SKM-1 treated with dmso at 0.1 percent for 144 hours (cell line): Measurements from ENCODE around the gene CAPZB.

Source experiments
- DNase-seq: peaks from one replicate; lab custom pipeline; 2025; ENCODE audit not compliant: unreplicated experiment; lab: John Stamatoyannopoulos, UW

The CAPZB gene

DNA sequence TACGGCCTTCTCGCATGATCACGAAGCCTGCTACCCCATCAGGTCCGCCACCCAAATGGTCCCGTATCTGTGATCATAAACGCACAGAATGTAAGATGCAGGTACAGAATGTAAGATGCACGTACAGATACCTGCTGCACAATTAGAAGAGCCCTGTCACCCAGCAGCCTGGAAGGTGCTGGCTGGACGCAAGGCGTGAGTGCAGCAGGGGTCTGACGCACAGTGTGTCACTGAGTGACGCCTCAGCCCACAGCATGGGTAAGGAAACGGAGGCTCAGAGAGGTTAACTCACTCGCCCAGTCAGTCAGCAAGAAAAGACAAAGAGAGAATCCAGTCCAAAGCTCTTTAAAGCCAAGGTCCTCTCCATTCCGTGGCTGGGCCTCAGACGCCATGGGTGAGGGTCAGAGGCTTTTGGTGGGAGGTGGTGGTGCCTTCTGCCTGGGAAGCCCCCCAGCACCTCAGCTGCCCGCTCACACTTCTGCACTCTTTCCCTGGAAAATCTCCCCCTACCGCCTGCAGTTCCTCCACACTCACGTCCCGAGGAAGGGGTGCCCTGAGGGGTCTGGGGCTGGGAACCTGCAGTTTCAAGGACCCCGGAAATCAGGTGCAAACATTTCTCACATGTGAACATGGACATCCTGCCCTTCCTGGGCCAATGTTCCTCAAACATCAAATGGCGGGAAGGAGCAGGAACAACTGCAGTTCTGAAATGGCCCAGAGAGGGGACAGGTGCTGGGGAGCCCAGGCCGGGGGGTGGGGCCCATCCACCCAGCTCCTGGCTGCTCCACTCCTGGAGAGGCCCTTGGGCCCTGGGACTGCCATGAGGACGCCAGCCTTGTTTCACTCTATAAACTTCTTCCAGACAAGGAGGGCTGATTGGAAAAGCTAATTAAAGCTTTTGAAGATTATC, 113.9 kb downstream of the CAPZB start:
- no peak for DNase-seq

DNA sequence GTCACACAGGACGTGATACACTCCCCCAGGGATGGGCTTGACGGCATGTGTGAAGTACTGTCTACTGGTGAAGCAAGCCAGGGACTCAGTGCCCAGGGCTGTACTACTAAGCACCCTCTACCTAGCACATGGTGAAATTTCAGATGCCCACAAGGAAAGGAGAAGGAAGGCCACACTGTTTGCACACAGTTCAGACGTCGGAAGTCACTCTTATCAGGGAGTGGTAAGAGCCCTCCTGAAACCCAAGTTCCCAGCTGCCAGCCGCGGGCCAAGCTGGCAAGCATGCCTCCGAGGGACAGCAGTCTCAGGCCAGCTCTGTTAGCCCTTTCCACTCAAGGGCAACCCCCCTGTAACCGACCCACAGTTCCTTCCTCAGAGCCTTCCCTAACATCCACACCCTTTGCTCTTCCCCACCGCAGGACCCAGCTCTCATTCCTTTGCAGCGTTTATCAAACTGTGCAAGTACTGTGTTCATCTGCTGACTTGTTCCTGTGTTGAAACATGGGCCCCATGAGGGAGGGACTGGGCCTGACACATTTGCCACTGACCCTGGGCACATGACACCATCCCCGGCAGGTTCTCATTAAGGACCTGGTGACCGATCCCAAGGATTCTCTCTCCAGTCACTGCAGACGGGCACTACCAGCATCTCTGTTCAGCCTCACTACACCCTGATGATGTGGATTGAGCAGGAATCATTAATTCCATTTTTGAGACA, 114.7 kb downstream of the CAPZB start:
- no peak for DNase-seq

DNA sequence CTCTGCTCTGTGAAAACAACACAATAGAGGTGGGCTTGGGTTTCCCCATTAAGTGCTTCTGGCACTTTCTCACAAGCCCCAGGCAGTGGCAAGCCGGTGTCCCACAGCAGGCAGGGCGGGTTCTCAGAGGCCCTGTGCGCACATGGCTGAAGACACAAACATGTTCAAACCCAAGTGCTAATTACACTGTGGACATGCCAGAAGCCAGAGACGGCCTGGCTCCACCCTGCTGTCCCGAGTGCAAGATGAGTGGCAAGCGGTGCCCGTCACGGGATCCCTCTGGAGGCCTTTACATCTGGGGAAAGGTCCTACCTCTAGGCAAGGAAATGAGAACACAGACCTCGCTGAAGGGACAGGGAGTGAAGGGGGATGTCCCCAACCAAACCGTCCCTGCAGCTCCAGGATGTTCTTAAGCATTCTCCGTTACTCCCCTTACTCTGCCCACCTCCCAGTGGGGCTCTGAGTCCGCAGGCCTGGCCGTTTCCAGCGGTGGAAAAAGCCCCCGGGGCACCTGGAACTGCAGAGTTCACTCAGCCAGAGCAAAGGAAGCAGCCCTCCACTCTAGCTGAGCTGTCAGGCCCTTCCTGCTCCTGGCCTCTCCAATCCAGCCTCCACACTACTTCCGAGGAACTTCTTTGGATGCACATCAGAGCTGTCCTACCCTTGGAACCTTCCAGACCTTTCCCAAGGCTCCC, 115.8 kb downstream of the CAPZB start:
- no peak for DNase-seq

DNA sequence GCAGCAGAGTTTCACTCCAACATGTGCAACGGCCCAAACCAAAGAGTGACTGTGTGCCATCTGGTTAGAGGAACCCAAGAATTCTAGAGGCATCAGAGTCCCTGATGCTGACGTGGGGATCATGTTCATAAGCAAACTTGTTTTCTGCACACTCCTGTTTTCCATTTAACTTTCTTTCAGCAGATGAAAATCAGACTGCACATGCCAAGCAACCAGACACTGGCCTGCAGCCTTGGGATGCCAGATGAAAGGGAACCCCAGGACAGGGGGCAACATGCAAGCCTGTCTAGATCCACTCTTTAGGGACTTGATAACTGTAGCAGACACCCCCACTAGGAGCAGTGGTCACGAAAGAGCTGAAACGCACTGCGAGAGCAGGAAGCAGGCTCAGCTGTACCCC, 116.4 kb downstream of the CAPZB start:
- DNase-seq = no peak

DNA sequence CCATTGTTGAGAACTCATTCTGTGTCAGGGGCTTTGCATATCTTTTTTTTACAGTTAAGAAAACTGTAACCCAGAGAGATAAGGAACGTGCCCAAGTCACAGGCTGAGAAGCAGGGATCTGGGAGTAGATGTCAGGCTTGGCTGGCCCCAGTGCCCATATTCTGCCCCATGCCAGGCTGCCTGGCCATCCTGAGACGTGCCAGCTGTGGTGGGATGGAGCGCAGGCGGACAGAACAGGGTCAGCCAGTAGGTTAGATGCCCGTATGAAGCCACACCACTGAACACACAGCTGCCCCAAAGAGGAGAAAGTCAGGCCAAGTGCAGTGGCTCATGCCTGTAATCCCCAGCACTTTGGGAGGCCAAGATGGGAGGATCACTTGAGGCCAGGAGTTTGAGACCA, 117.3 kb downstream of the CAPZB start:
- no peak for DNase-seq

DNA sequence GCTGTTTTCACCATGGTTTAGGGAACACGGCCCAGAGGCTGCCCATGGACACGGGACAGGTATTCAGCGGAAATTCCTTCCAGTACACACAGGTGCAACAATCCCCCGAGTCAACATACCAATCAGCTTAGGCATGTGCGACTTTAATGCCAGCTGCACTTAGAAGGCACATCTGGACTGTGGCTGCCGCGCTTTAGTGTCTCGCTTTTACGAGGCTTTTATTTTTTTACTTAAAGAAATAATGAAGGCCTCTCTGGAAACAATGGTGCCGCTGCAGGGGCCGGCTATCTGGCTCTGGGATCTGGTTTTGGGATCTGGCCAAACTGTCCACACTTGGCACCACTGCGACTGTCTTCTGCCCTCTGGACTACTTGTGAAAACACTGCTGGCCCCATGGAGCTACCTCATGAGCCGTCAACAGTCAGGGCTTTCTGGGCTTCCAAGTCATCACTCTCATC, 117.7 kb downstream of the CAPZB start:
- no peak for DNase-seq

DNA sequence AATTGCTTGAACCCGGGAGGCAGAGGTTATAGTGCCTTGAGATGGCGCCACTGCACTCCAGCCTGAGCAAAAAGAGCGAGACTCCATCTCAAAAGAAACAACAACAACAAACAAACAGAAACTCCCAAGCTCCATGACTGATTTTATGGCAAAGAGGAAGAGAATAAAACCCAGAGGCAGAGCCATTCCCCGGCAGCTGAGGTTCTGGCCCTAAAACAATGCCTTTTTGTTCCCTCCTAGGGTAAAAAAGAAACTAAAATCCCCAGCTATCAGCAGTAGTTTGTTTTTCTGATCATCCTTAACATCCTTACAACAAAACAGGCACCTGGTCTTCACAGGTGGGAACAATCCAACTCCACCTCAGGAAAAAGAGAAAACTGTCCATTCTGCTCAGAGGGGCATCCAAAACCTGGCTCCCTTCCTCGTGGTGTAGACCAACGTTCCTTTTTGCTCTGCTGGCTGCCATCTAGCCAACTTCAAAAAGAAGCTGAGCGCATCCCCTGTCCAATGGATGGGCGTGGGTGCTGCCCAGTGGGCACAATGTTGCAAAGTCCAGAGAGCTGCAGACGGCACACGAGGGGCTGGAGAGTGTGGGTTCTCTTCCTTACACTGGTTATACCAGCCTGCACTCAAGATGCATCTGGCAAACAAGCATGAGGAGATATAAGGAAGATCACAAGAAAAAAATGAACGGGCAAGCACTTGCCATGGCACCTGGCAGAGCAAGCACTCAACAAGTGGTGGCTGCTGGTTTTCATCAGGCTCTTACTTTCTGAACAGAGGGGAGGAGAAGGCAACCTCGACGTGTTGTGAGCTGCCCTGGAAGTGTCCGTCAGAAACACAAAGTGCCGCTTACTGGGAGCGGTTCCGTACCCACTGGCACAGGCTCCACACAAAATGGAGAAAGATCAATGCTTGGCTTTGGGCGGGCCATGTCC, 118.5 kb downstream of the CAPZB start:
- no peak for DNase-seq

DNA sequence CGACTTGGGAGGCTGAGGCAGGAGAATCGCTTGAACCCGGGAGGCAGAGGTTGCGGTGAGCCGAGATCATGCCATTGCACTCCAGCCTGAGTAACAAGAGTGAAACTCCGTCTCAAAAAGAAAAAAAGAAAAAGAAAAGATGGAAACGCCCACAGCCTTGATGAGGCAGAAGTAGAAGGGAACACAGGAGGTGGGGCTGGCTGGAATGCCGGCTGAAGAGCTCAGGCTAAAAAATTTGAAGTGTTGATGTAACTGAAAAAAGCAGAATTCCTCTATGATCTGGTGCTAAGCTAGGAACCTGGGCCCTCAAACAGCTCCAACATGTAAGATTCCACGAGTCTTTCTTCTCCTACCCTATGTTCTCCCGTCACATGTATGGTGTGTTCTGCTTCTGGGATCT, 119.6 kb downstream of the CAPZB start:
- no peak for DNase-seq

DNA sequence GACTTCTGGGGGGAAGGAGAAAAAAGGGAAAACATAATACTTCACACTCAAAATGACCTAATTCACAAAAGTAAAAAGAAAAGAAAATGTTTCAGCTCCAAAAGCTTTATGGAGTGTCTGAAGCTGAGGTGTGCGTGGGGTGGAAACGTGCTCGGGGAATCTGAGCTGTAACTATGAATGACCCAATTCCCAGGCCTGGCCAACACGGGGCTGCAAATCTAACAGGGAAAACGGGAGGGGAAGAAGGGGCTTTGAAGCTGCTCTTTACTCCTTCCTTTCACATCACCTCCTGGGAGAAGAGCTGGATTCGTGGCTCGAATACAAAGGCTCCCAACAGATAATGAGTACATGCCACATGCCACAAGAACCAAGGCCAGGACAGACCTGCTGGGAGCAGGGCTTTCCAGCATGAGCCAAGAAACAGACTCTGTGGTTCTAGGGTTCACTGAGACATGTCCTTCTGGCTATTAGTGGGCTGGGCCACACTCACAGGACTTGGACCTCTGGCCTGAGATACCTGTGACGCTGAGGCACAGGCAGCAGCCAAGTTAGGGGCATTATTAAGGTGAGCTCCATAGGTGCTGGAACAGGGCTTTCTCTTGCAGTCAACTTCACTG, 121.7 kb downstream of the CAPZB start:
- no peak for DNase-seq

DNA sequence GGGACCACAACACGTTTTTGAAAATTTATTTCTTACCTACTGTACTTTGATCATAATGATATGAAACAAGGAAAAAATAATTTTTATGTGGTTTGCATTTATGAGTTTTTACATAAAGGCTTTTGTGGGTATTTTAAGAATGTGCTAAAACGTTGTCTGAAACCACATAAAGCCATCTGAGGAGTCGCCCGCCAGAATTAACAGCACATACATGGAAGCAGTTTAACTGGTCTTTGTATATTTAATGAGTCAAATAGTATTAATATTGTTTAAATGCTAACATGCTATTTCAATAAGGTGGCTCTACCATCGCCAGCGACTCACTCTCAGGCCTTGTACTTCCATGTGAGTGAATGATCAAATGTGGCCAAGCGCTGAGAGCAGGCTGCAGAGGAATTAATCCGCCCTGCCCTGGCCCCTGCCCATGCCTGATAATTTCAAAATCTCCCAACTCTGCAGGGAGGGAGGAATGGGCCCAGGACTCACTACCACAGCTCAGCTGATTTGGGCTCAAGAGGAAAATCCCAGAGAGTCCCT, 123.7 kb downstream of the CAPZB start:
- no peak for DNase-seq

DNA sequence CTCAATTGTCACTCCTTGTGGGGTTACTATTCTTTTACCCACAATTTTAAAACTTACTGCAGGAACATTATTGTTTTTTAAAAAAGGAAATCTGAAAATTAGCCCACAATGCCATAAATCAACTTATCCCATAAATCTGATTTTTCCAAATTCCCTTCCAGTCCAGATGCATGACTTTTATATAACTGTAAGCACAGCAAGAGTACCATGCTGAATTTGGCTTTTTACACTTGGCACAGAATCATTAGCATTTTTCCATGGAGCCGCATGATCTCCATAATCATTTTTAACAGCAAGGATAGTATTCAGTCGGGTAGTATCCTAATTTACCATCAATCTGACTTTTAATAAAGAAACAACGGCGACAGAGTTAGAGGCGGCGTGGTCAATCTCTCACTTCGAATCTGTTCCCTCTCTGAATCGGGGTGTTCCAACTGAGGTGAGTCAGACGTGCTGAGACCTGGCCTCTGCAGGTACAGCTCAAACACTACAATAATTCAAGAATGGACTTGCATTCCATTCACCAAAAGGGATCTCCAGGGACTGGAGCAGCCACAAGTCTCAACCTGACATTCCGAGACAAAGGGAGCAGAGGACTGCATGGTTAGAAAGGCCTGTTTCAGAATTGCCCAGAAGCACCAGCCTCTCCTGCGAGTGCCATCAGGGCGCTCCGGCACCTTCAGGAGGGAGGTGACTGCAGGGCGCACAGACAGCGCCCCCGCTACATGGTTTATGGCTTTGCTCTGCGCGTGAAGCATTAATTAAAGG, 124.3 kb downstream of the CAPZB start:
- DNase-seq = no peak

DNA sequence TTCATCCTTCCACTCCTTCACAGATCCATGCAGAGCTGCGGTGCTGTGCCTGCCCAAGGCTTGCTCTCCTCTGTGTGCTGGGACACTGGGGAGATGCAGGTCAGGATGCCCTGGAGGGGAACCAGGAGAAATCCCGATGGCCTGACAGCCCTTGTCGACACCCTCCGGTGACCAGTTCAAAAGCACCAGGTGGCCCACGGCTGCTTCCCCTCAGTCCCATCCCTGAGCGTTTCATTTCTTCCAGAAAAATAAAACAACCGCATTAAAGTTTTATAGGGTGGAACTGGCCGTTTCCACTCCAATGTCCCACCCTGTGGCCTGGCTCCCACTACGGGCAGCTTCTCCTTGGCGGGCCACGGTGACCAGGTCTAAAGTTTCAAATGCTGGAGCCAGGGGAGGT, 124.9 kb downstream of the CAPZB start:
- no peak for DNase-seq

DNA sequence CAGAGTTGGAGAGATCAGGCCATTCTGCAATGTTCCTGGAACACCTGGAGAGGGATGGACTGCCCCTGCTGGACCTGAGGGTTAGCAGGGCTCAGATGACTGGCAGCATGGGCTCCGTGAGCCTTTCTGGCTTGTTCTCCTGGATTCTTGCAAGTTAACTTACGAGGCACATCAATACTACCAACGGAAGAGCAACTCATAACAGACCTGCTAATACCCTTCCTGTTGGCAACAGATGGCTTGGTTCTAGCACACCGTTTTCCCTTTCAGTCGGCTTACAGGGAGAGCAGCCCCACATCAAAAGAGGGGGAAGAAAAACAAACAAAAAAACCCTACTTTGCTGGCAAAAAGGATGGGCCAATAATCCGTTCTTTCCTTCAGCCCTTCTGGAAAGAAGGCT, 125.3 kb downstream of the CAPZB start:
- DNase-seq = peak; percentile 88

DNA sequence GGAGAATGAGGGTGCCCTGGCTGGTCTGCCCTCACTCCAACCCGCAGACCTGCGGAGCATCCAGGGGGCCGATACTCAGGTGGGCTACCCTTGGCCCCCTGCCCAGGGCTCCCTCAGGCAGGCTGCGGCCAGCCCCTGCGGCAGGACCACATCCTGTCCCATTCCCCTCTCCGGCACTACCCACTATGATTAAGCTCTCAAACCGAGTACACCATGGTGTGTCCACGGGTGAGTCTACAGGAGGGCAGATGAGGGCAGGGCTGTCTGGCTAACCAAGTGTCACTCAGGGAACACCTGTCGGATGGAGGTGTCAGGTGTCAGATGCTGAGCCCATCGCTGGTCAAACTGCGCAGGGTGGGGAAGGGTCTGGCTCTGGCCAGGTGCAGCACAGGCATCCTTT, 126.0 kb downstream of the CAPZB start:
- DNase-seq = no peak

DNA sequence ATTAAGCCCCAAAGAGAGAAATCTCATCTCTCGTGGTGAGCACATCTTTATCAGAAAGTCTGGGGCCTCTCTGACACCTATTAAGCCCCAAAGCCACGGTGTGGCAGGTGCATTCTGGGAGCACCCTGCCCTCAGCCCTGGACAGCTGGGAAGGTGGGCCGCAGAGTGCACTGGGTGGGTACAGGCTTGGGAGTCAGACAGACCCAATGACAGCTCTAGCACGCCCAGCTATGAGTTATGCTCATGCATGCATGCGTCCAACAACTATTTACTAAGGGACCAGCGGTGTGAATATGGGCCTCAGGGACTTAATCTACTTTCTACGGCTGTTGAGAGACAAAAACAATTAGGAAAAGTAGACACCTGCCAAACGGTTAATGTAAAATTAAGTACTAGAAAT, 126.6 kb downstream of the CAPZB start:
- DNase-seq = no peak

DNA sequence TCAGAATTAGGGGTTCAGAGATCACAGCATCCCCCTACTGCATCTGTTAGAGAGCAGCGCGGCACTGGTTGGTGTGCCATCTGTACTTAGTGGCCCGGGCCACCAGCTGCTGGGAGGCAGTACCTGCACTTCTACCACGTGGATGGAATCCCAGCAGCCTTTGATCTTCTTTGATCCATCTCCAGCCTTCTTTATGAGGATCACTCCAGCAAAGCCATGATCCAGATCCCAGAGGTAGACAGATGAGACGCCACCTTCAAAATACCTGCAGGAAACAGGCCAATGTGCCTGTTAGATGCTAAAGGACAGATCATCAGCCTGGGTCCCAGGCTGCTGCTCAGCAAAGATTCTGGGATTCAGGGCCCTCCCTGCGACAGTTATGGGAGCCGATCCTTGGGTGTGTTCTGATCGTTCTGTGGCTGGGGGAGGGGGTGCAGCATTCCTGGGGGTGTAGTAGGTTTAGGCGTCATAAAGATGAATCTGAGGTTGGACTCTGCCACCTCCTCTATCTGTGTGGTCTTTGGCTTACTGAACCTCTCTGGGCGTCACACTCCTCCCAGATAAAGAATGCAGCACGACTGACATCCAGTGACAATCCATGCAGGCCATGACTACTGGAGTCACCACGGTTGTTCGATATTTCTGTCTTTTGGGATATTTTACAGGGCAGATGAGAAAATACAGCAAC, 127.9 kb downstream of the CAPZB start:
- DNase-seq = no peak

DNA sequence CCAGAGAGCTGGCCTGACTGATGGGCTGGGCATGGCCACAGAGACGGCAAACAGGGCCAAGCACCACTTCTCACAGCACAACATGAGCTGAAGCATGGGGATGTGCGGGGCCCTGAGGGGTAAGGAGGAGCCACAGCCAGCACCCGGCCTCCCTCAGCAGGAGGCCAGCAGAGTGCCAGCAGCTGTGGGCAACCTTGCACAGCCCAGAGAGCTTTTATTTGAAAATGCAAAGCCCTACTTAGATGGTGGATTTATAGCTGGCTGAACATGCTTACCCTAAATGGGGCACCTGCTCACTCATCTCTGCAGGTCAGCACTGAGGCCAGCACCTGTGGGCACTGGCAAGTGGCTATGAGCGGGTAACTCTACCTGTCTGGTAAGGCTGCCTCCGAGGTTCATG, 129.1 kb downstream of the CAPZB start:
- no peak for DNase-seq

DNA sequence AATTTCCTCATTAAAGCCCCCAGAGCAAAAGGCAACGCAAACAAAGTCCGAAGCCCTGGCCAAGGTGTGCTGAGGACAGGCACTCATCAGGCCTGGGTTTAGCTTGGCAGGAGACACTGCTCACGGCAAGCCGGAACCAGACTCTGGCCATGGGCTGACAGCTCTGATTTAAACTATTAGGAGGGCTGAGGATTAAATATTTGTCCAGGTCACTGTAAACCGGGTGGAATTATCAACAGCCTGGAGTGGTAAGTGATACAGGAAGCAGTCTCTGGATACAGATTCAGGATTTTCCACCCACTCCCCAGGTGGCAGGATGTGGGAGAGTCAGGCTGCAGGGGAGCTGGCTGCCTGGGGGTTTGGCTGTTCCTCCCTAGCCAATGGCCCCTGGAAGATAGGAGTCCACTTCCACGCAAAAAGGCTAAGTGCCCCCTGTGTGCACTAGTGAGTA, 130.8 kb downstream of the CAPZB start:
- no peak for DNase-seq

DNA sequence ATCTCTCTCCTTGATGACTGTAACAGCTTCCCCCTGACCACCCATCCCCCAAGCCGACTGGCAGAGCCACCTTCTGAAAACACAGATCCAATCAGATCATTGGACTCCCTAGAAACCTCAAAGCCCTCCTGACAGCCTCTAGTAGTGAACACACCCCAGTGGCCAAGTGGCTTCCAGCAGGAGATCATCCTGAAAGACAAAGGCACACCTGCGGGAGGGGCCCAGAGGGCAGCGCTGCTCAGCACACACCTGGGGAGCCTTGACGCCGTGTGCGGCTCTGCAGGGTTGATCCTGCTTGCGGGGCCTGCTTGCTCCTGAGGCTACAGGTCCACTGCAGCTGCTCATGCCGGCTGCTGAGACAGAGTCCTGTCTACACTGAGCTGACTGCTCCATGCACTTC, 131.7 kb downstream of the CAPZB start:
- no peak for DNase-seq
